Measurements from ENCODE around the gene SSNA1. TPM values are rescaled to one million over a fixed set of nuclear protein-coding genes. Genes with fewer than 3 reads are reported as not detected.
A peak's percentile ranks its signal among the peaks of the same experiment; 100 is the strongest.

SSNA1 gene
- total RNA-seq, 2 experiments from 2014 or later, result 48.2 to 49.9 TPM

GRCh38 chr9:137147091-137147792 lies 41.2 kb upstream of the SSNA1 start:
- Mint-ChIP-seq H3K27me3 (ENCODE audit: low read depth) (peaks cover 23% of the 10 kb centered on the region), H3K9me3 (no peaks in the 10 kb centered on the region), H3K4me1 (ENCODE audit: low read depth) (peaks cover 7% of the 10 kb centered on the region), H3K4me3 (no peak overlapping the region), H3K36me3 (ENCODE audit: low read depth) (no peaks in the 10 kb centered on the region), H3K27ac (no peak overlapping the region)
- intact Hi-C loops (cut with micrococcal nuclease), result no loop called here
- no peak for DNase-seq
- CTCF ChIA-PET, result no interaction called here

- intact Hi-C loops (cut with micrococcal nuclease), result no loop called here
Measured at GRCh38 chr9:137147793-137148160, 40.7 kb upstream of the SSNA1 start.

GRCh38 chr9:137148242-137148641 lies 40.2 kb upstream of the SSNA1 start:
- no peak for DNase-seq
- Mint-ChIP-seq H3K4me3 (no peak overlapping the region), H3K9me3 (no peaks in the 10 kb centered on the region), H3K36me3 (ENCODE audit: low read depth) (no peaks in the 10 kb centered on the region), H3K27me3 (ENCODE audit: low read depth) (peaks cover 18% of the 10 kb centered on the region), H3K27ac (no peak overlapping the region), H3K4me1 (ENCODE audit: low read depth) (peaks cover 7% of the 10 kb centered on the region)
- CTCF ChIA-PET, result no interaction called here
- intact Hi-C loops (cut with micrococcal nuclease), result no loop called here

More at GRCh38 chr9:137147793-137148160, 40.7 kb upstream of the SSNA1 start:
- CTCF ChIA-PET, result no interaction called here
- H3K27me3 Mint-ChIP-seq (ENCODE audit: low read depth), result peaks cover 21% of the 10 kb centered on the region
- peaks cover 7% of the 10 kb centered on the region for H3K4me1 Mint-ChIP-seq (ENCODE audit: low read depth)
- no peaks in the 10 kb centered on the region for H3K36me3 Mint-ChIP-seq (ENCODE audit: low read depth)
- H3K9me3 Mint-ChIP-seq, result no peaks in the 10 kb centered on the region
- no peak overlapping the region for H3K27ac Mint-ChIP-seq
- no peak for DNase-seq
- H3K4me3 Mint-ChIP-seq, result no peak overlapping the region

DNA sequence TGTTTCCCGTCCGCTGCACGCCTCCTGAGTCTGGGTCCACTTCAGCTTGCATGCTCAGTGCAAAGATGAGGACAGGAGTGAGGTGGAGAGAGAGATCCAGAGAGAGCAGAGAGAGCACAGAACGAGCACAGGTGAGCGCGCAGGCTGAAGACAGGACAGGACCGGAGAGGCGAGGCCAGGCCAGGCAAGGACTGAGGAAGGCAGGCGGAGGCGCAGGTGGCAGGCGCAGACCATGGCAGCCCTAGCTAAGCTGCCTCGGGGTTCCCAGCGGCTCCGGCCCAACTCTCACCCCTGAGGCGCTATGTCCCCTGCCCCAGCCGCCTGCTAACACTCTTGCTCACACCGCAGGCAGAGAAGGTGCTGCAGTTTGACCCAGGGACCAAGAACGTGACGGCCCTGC lies 39.8 kb upstream of the SSNA1 start:
- H3K27ac Mint-ChIP-seq, result no peak overlapping the region
- no peak overlapping the region for H3K4me3 Mint-ChIP-seq
- H3K36me3 Mint-ChIP-seq (ENCODE audit: low read depth), result no peaks in the 10 kb centered on the region
- peaks cover 15% of the 10 kb centered on the region for H3K27me3 Mint-ChIP-seq (ENCODE audit: low read depth)
- CTCF ChIA-PET, result interaction anchor here (0.6 kb wide), 1 partner anchor 114 kb away, joined by 3 read pairs; no protein-coding TSS in a partner anchor
- peaks cover 7% of the 10 kb centered on the region for H3K4me1 Mint-ChIP-seq (ENCODE audit: low read depth)
- no peaks in the 10 kb centered on the region for H3K9me3 Mint-ChIP-seq
- no peak for DNase-seq
- intact Hi-C loops (cut with micrococcal nuclease), result no loop called here

GRCh38 chr9:137149363-137149762 lies 39.1 kb upstream of the SSNA1 start:
- Mint-ChIP-seq H3K27me3 (ENCODE audit: low read depth) (peaks cover 11% of the 10 kb centered on the region), H3K9me3 (no peaks in the 10 kb centered on the region), H3K4me1 (ENCODE audit: low read depth) (peaks cover 7% of the 10 kb centered on the region), H3K4me3 (no peak overlapping the region), H3K27ac (no peak overlapping the region), H3K36me3 (ENCODE audit: low read depth) (no peaks in the 10 kb centered on the region)
- no peak for DNase-seq
- CTCF ChIA-PET, result interaction anchor here (0.6 kb wide), 1 partner anchor 115 kb away, joined by 3 read pairs; no protein-coding TSS in a partner anchor
- intact Hi-C loops (cut with micrococcal nuclease), result no loop called here

DNA sequence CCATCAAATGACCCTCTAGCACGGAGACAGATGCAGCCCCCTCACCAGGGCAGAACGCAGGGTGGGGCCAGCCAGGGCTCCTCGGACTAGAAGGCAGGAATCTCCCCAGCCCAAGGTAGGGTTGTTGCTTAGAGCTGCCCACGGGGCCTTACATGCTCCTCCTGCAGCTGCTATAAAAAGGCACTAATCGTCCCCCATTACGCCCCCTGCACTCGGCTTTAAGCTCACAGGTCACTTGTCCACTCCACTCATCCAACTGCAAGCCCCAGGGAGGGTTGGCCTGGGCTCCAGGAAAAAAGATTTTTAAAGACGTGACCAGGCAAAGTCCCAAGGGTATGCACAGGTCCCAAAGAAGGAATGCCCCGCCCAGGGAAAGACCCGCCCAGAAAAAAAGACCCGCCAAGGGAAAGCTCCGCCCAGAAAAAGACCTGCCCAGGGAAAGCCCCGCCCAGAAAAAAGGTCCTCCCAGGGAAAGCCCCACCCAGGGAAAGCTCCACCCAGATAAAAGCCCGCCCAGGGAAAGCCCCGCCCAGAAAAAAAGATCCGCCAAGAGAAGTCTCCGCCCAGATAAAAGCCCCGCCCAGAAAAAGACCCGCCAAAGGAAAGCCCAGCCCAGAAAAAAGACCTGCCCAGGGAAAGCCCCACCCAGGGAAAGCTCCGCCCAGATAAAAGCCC lies 38.4 kb upstream of the SSNA1 start:
- no peak overlapping the region for H3K4me3 Mint-ChIP-seq
- no peak overlapping the region for H3K27ac Mint-ChIP-seq
- H3K36me3 Mint-ChIP-seq (ENCODE audit: low read depth), result no peaks in the 10 kb centered on the region
- H3K27me3 Mint-ChIP-seq (ENCODE audit: low read depth), result peaks cover 12% of the 10 kb centered on the region
- intact Hi-C loops (cut with micrococcal nuclease), result loop anchor here (2.0 to 5.0 kb wide), 5 partner anchors 21 to 302 kb away; partner anchors contain the start of genes MAN1B1, NDOR1 and TMEM203
- peaks cover 7% of the 10 kb centered on the region for H3K4me1 Mint-ChIP-seq (ENCODE audit: low read depth)
- DNase-seq, result no peak
- CTCF ChIA-PET, result interaction anchor here (0.7 kb wide), 1 partner anchor 32 kb away, joined by 4 read pairs; no protein-coding TSS in a partner anchor
- no peaks in the 10 kb centered on the region for H3K9me3 Mint-ChIP-seq

DNA sequence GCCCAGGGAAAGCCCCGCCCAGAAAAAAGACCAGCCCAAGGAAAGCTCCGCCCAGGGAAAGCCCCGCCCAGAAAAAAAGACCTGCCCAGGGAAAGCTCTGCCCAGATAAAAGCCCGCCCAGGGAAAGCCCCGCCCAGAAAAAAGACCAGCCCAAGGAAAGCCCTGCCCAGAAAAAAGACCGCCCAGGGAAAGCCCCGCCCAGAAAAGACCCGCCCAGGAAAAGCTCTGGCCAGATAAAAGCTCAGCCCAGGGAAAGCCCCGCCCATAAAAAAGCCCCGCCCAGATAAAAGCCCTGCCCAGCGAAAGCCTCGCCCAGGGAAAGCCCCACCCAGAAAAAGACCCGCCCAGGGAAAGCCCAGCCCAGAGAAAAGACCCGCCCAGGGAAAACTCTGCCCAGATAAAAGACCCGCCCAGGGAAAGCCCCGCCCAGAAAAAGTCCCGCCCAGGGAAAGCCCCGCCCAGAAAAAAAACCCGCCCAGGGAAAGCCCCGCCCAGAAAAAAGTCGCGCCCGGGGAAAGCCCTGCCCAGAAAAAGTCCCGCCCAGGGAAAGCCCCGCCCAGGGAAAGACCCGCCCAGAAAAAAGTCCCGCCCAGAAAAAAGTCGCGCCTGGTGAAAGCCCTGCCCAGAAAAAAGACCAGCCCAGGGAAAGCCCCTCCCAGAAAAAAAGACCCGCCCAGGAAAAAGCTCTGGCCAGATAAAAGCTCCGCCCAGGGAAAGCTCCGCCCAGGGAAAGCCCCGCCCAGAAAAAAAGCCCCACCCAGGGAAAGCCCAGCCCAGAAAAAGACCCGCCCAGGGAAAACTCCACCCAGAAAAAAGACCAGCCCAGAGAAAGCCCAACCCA lies 37.6 kb upstream of the SSNA1 start:
- Mint-ChIP-seq H3K27ac (peak overlapping the region; percentile 61), H3K36me3 (ENCODE audit: low read depth) (no peaks in the 10 kb centered on the region), H3K9me3 (no peaks in the 10 kb centered on the region), H3K4me3 (no peak overlapping the region), H3K27me3 (ENCODE audit: low read depth) (peaks cover 16% of the 10 kb centered on the region), H3K4me1 (ENCODE audit: low read depth) (peaks cover 7% of the 10 kb centered on the region)
- CTCF ChIA-PET, result interaction anchor here (0.7 kb wide), 1 partner anchor 33 kb away, joined by 4 read pairs; no protein-coding TSS in a partner anchor
- intact Hi-C loops (cut with micrococcal nuclease), result loop anchor here (1.0 to 5.0 kb wide), 7 partner anchors 22 to 301 kb away; partner anchors contain the start of genes MAN1B1, NDOR1, TMEM203 and TUBB4B
- DNase-seq, result peak; percentile 89

DNA sequence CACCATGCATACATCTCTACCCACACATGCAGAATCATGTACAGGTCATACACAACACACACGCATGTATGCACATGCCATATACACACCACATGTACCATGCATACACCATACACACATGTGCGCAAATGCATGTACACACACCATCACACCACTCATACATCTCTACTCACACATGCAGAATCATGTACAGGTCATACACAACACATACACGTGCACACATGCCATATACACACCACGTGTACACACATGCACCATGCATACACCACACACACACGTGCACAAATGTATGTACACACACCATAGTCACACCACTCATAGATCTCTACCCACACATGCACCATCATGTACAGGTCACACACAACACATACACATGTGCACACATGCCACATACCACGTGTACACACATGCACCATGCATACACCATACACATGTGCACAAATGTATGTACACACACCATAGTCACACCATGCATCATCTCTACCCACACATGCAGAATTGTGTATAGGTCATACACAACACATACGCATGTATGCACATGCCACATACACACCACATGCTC lies 35.6 kb upstream of the SSNA1 start:
- H3K36me3 Mint-ChIP-seq (ENCODE audit: low read depth), result no peaks in the 10 kb centered on the region
- no peak overlapping the region for H3K4me3 Mint-ChIP-seq
- peaks cover 7% of the 10 kb centered on the region for H3K4me1 Mint-ChIP-seq (ENCODE audit: low read depth)
- H3K9me3 Mint-ChIP-seq, result no peaks in the 10 kb centered on the region
- H3K27me3 Mint-ChIP-seq (ENCODE audit: low read depth), result peaks cover 21% of the 10 kb centered on the region
- no peak overlapping the region for H3K27ac Mint-ChIP-seq
- intact Hi-C loops (cut with micrococcal nuclease), result loop anchor here (5.0 kb wide), 1 partner anchor 299 kb away; no protein-coding TSS in a partner anchor
- CTCF ChIA-PET, result no interaction called here
- DNase-seq, result no peak

DNA sequence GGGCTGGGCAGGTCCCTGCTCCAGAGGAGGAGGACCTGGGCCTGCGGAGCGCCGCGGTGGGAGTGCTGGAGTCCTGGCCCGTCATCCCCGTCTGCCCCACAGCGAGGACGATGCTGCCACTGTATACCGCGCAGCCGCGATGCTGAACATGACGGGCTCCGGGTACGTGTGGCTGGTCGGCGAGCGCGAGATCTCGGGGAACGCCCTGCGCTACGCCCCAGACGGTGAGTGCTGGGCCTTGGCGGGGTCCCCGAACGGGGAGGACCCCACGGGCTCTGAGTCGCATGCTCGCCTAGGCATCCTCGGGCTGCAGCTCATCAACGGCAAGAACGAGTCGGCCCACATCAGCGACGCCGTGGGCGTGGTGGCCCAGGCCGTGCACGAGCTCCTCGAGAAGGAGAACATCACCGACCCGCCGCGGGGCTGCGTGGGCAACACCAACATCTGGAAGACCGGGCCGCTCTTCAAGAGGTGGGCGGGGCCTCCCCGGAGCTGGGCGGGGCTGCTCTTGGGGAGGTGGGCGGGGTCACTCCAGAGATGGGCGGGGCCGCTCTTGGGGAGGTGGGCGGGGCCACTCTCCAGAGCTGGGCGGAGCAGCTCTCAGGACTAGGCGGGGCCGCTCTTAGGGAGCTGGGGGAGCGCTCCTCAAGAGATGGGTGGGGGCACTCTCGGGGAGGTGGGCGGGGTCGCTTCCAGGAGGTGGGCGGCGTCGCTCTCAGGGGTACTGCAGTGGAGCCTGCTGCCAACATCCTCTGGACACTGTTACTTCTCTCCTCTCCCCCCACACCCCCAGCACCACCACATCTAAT lies 31.7 kb upstream of the SSNA1 start:
- H3K27ac Mint-ChIP-seq, result no peak overlapping the region
- intact Hi-C loops (cut with micrococcal nuclease), result loop anchor here (2.0 kb wide), 1 partner anchor 16 kb away; the partner anchor contains the start of gene TMEM210

GRCh38 chr9:137157618-137158415 lies 30.7 kb upstream of the SSNA1 start:
- peaks cover 4% of the 10 kb centered on the region for H3K4me1 Mint-ChIP-seq (ENCODE audit: low read depth)
- intact Hi-C loops (cut with micrococcal nuclease), result loop anchor here (2.0 kb wide), 1 partner anchor 15 kb away; the partner anchor contains the start of gene TMEM210
- no peak overlapping the region for H3K4me3 Mint-ChIP-seq
- peaks cover 40% of the 10 kb centered on the region for H3K27me3 Mint-ChIP-seq (ENCODE audit: low read depth)
- no peaks in the 10 kb centered on the region for H3K9me3 Mint-ChIP-seq
- no peak overlapping the region for H3K27ac Mint-ChIP-seq
- CTCF ChIA-PET, result interaction anchor here (1.4 kb wide), 1 partner anchor 39 kb away, joined by 4 read pairs; no protein-coding TSS in a partner anchor
- DNase-seq, result no peak
- no peaks in the 10 kb centered on the region for H3K36me3 Mint-ChIP-seq (ENCODE audit: low read depth)

More for the DNA sequence above, 31.7 kb upstream of the SSNA1 start:
- peak overlapping the region; percentile 42 for H3K4me3 Mint-ChIP-seq
- CTCF ChIA-PET, result interaction anchor here (1.4 kb wide), 1 partner anchor 38 kb away, joined by 4 read pairs; no protein-coding TSS in a partner anchor
- H3K36me3 Mint-ChIP-seq (ENCODE audit: low read depth), result no peaks in the 10 kb centered on the region
- peak; percentile 49 for DNase-seq
- H3K9me3 Mint-ChIP-seq, result no peaks in the 10 kb centered on the region
- H3K4me1 Mint-ChIP-seq (ENCODE audit: low read depth), result peaks cover 4% of the 10 kb centered on the region
- H3K27me3 Mint-ChIP-seq (ENCODE audit: low read depth), result peaks cover 39% of the 10 kb centered on the region

Data from activated naive CD4-positive, alpha-beta T cell treated with anti-CD3 and anti-CD28 coated beads for 36 hours (primary cell).